Mesenchymal stem cell (in vitro differentiated cells and primary cell): ENCODE measurements around the gene PER2.

Experiments
- DNase-seq: peaks from one replicate; pipeline ENCODE4 v3.0.0-alpha.2; 2013
- H2AFZ ChIP-seq: one replicate; pipeline ENCODE4 v1.6.1; 2013; ENCODE audit warnings: low read depth, mild to moderate bottlenecking, control low read depth, inconsistent platforms, low read length, moderate library complexity
- H2AK5ac ChIP-seq: 2 replicates; pipeline ENCODE4 v1.6.1; 2013; ENCODE audit warnings: low read length, moderate library complexity, mild to moderate bottlenecking, inconsistent platforms; ENCODE audit not compliant: severe bottlenecking
- H2BK120ac ChIP-seq: one replicate; pipeline ENCODE4 v1.6.1; 2013; ENCODE audit warnings: low read depth, mild to moderate bottlenecking, inconsistent platforms, low read length, moderate library complexity
- H2BK12ac ChIP-seq, 2 experiments: one replicate each; pipeline ENCODE4 v1.6.1; 2013; ENCODE audit warnings: inconsistent platforms in 2 of 2, low read length in 2 of 2, mild to moderate bottlenecking in 2 of 2, moderate library complexity in 2 of 2, control low read depth in 1 of 2
- H2BK15ac ChIP-seq: one replicate; pipeline ENCODE4 v1.6.1; 2013; ENCODE audit warnings: mild to moderate bottlenecking, low read depth, inconsistent platforms; ENCODE audit not compliant: poor library complexity, severe bottlenecking
- H2BK5ac ChIP-seq: 2 replicates; pipeline ENCODE4 v1.6.1; 2013; ENCODE audit warnings: low read depth, mild to moderate bottlenecking, low read length, control low read depth, inconsistent platforms; ENCODE audit not compliant: poor library complexity, severe bottlenecking
- H3K14ac ChIP-seq, 2 experiments: one replicate each; pipeline ENCODE4 v1.6.1; 2013; ENCODE audit warnings: inconsistent platforms in 2 of 2, low read length in 2 of 2, control low read depth in 1 of 2, mild to moderate bottlenecking in 1 of 2, moderate library complexity in 1 of 2
- H3K18ac ChIP-seq, 2 experiments: one replicate each; pipeline ENCODE4 v1.6.1; 2013; ENCODE audit warnings: inconsistent platforms in 2 of 2, low read length in 2 of 2, control low read depth in 1 of 2, low read depth in 1 of 2, mild to moderate bottlenecking in 1 of 2
- H3K23ac ChIP-seq, 2 experiments: one replicate each; pipeline ENCODE4 v1.6.1; 2013; ENCODE audit warnings: inconsistent platforms in 2 of 2, low read length in 2 of 2, mild to moderate bottlenecking in 2 of 2, moderate library complexity in 2 of 2, control low read depth in 1 of 2
- H3K27ac ChIP-seq: 2 replicates; pipeline ENCODE4 v1.5.1; 2013; ENCODE audit warnings: mild to moderate bottlenecking, moderate library complexity, low read length, control low read depth, inconsistent platforms; ENCODE audit not compliant: poor library complexity, severe bottlenecking
- H3K27me3 ChIP-seq, 2 experiments: 2 replicates each; pipeline versions ENCODE4 v1.6.1 to v1.7.0; 2013; ENCODE audit warnings: low read length in 2 of 2, mild to moderate bottlenecking in 2 of 2, moderate library complexity in 2 of 2, control low read depth in 1 of 2, inconsistent platforms in 1 of 2; ENCODE audit not compliant: control insufficient read depth in 1 of 2, insufficient read depth in 1 of 2
- H3K36me3 ChIP-seq, 2 experiments: 2 replicates each; pipeline versions ENCODE4 v1.6.1 to v1.7.0; 2013; ENCODE audit warnings: low read length in 2 of 2, control low read depth in 1 of 2, inconsistent platforms in 1 of 2, low read depth in 1 of 2, mild to moderate bottlenecking in 1 of 2; ENCODE audit not compliant: insufficient read depth in 2 of 2, control insufficient read depth in 1 of 2
- H3K4ac ChIP-seq, 2 experiments: one replicate each; pipeline ENCODE4 v1.6.1; 2013; ENCODE audit warnings: inconsistent platforms in 2 of 2, low read length in 2 of 2, mild to moderate bottlenecking in 2 of 2, moderate library complexity in 2 of 2, control low read depth in 1 of 2, low read depth in 1 of 2
- H3K4me1 ChIP-seq: 2 replicates; pipeline ENCODE4 v1.6.1; 2013; ENCODE audit warnings: low read depth, low read length, control low read depth; ENCODE audit not compliant: control insufficient read depth, insufficient read depth
- H3K4me2 ChIP-seq: 2 replicates; pipeline ENCODE4 v1.6.1; 2013; ENCODE audit warnings: low read length, mild to moderate bottlenecking, inconsistent platforms; ENCODE audit not compliant: poor library complexity, severe bottlenecking
- H3K4me3 ChIP-seq, 2 experiments: 2 replicates each; pipeline versions ENCODE4 v1.5.1 to v1.7.0; 2013; ENCODE audit warnings: low read length in 2 of 2, mild to moderate bottlenecking in 2 of 2, control low read depth in 1 of 2, low read depth in 1 of 2; ENCODE audit not compliant: insufficient read depth in 1 of 2
- H3K79me1 ChIP-seq: replicated peaks from 2 replicates; pipeline ENCODE4 v1.6.1; 2013; ENCODE audit warnings: mild to moderate bottlenecking, control low read depth, low read length, inconsistent platforms; ENCODE audit not compliant: poor library complexity, severe bottlenecking
- H3K9ac ChIP-seq: 2 replicates; pipeline ENCODE4 v1.7.0; 2013; ENCODE audit warnings: mild to moderate bottlenecking, low read length, moderate library complexity
- H3K9me3 ChIP-seq: 2 replicates; pipeline ENCODE4 v1.7.0; 2013; ENCODE audit warnings: mild to moderate bottlenecking, low read length; ENCODE audit not compliant: control insufficient read depth
- H4K8ac ChIP-seq: one replicate; pipeline ENCODE4 v1.6.1; 2013; ENCODE audit warnings: inconsistent platforms, mild to moderate bottlenecking, low read length, moderate library complexity
- H4K91ac ChIP-seq: one replicate; pipeline ENCODE4 v1.6.1; 2013; ENCODE audit warnings: mild to moderate bottlenecking, low read length, inconsistent platforms
- WGBS: methylation state at CpG from one replicate; pipeline ENCODE4 v1.1.7; 2013; ENCODE audit warnings: mixed read lengths; 5-methylcytosine and 5-hydroxymethylcytosine counted together

PER2 gene

GRCh38 chr2:238290091-238290509, 1.7 kb upstream of the PER2 start:
- Histone ChIP-seq H3K9me3 (no peaks in the 10 kb centered on the region), H4K8ac (no peak overlapping the region), H3K9ac (no peak overlapping the region), H2BK5ac (no peak overlapping the region), H3K36me3 (no peaks in the 10 kb centered on the region), H2AK5ac (no peak overlapping the region), H3K27ac (no peak overlapping the region), H2AFZ (no peak overlapping the region), H2BK12ac (no peak overlapping the region), H3K4me1 (peaks cover 34% of the 10 kb centered on the region), H3K4ac (no peak overlapping the region), H3K18ac (no peak overlapping the region), H2BK15ac (no peak overlapping the region), H4K91ac (no peak overlapping the region), H3K4me3 (no peak overlapping the region), H3K27me3 (peaks cover 13 to 18% of the 10 kb centered on the region in 2 experiments), H3K79me1 (peaks cover 7% of the 10 kb centered on the region), H3K23ac (no peak overlapping the region), H3K4me2 (no peak overlapping the region), H2BK120ac (no peak overlapping the region), H3K14ac (no peak overlapping the region)
- 42% methylated on average over 8 of the region's 8 CpGs for WGBS
- peak; percentile 33 for DNase-seq

DNA sequence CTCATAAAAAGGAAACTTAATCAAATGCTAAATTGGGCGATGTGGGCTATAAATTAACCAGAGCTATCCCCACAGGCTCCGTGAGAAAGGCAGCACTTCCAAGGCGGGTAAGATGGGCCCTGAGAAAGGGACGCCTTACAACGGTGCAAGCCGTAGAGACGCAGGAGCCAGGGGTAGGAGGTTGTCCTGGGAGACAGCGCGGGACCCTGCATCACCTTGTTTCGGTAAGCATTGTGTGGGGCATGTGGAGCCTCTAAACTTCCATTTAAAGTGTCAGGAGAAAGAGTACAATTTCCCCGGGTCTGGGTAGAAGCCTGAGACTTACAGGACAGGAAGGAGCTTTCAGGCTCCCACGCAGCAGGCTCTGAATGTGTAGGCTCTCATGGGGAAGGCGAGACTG, 1.2 kb upstream of the PER2 start:
- Histone ChIP-seq H3K9me3 (no peaks in the 10 kb centered on the region), H4K8ac (peak overlapping the region; percentile 36)

DNA sequence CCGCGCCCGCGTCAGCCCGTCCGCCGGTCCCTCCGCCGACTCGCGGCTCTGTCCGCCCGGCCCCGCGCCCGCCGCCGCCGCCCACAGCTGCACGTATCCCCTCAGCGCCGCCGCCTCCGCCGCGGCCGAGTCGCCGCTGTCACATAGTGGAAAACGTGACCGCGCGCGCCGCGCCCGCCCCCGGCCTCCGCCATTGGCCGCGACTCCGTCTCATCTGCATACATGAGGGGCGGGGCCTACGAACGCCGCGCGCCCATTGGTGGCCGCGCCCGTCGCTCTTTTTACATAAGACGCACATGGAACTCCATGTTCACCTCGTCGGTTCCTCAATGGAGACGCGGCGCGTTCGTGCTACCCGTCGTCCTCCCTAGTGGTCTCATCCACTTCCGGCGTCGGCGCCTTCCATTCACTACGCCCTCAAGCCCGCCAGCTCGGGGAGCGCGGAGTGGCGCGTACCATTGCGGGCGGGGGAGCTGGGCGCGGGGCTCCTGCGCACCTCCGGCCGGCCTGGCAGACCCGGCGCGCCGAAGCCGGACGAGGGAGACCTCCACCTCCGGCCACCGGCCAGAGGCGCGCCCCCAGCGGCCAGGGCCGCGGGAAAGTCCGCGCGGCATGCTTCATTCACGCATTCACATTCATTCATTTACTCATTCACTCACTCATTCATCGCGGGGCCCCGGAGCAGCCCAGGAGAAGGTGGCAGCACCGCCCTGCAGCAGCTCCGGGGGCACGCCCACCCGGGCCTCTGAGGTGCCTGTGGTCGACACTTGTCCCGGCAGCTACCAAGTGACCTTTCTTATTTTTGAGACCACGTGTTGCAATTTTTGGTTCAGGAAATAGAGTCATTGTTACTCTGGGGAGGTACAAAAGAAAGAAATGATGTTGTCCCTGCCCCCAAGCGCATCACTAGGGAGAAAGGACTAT, 502 bp upstream of the PER2 start:
- under 1% methylated on average over 100 of the region's 108 CpGs for WGBS
- Histone ChIP-seq H3K4me1 (peaks cover 39% of the 10 kb centered on the region), H3K14ac (no peak overlapping the region), H3K4me3 (peak overlapping the region; percentile 85 to 95), H3K23ac (no peak overlapping the region), H3K9me3 (no peaks in the 10 kb centered on the region), H3K4ac (no peak overlapping the region), H3K27me3 (peaks cover 3 to 6% of the 10 kb centered on the region in 2 experiments), H2AFZ (peak overlapping the region; percentile 95), H3K9ac (peak overlapping the region; percentile 99), H2AK5ac (no peak overlapping the region), H2BK15ac (peak overlapping the region; percentile 83), H3K36me3 (no peaks in the 10 kb centered on the region), H3K79me1 (peaks cover 10% of the 10 kb centered on the region), H2BK5ac (no peak overlapping the region), H2BK120ac (no peak overlapping the region), H4K91ac (no peak overlapping the region), H3K27ac (no peak overlapping the region), H3K4me2 (peak overlapping the region; percentile 96), H3K18ac (peak overlapping the region; percentile 56 to 72), H2BK12ac (no peak overlapping the region), H4K8ac (peak overlapping the region; percentile 24)
- DNase-seq: peak; percentile 99

More for the DNA sequence above, 1.2 kb upstream of the PER2 start:
- no peak overlapping the region for H3K18ac ChIP-seq
- no peak overlapping the region for H2BK15ac ChIP-seq
- H3K27ac ChIP-seq: no peak overlapping the region
- DNase-seq: no peak
- no peak overlapping the region for H2AK5ac ChIP-seq
- no peak overlapping the region for H2BK120ac ChIP-seq
- H4K91ac ChIP-seq: no peak overlapping the region
- peak overlapping the region; percentile 96 for H3K4me2 ChIP-seq
- H3K36me3 ChIP-seq: no peaks in the 10 kb centered on the region
- 41% methylated on average over 13 of the region's 13 CpGs for WGBS
- peaks cover 9 to 13% of the 10 kb centered on the region in 2 experiments for H3K27me3 ChIP-seq
- no peak overlapping the region for H2BK12ac ChIP-seq
- H3K14ac ChIP-seq: no peak overlapping the region
- peaks cover 9% of the 10 kb centered on the region for H3K79me1 ChIP-seq
- H3K4ac ChIP-seq: no peak overlapping the region
- H3K4me3 ChIP-seq: peak overlapping the region in 1 of 2 experiments; percentile 95
- no peak overlapping the region for H2AFZ ChIP-seq
- H3K9ac ChIP-seq: peak overlapping the region; percentile 99
- H2BK5ac ChIP-seq: no peak overlapping the region
- H3K23ac ChIP-seq: no peak overlapping the region
- peaks cover 39% of the 10 kb centered on the region for H3K4me1 ChIP-seq

GRCh38 chr2:238286987-238287736, 1.2 kb downstream of the PER2 start:
- no peak overlapping the region for H3K14ac ChIP-seq
- no peak for DNase-seq

More at GRCh38 chr2:238286987-238287736, 1.2 kb downstream of the PER2 start:
- H3K27me3 ChIP-seq: peaks cover 0 to 4% of the 10 kb centered on the region in 2 experiments
- no peak overlapping the region for H2AK5ac ChIP-seq
- no peaks in the 10 kb centered on the region for H3K9me3 ChIP-seq
- H3K36me3 ChIP-seq: peaks cover 0 to 3% of the 10 kb centered on the region in 2 experiments
- no peak overlapping the region for H3K18ac ChIP-seq
- no peak overlapping the region for H2BK5ac ChIP-seq
- no peak overlapping the region for H4K8ac ChIP-seq
- H3K4me2 ChIP-seq: peak overlapping the region; percentile 89
- peak overlapping the region in 1 of 2 experiments; percentile 95 for H3K4me3 ChIP-seq
- peak overlapping the region in 1 of 2 experiments; percentile 46 for H2BK12ac ChIP-seq
- H3K27ac ChIP-seq: peak overlapping the region; percentile 83
- peaks cover 52% of the 10 kb centered on the region for H3K4me1 ChIP-seq
- H4K91ac ChIP-seq: peak overlapping the region; percentile 64
- peak overlapping the region; percentile 35 for H2BK120ac ChIP-seq
- H3K4ac ChIP-seq: no peak overlapping the region
- H3K79me1 ChIP-seq: peaks cover 26% of the 10 kb centered on the region
- peak overlapping the region; percentile 99 for H3K9ac ChIP-seq
- 75% methylated on average over 10 of the region's 11 CpGs for WGBS
- peak overlapping the region in 1 of 2 experiments; percentile 18 for H3K23ac ChIP-seq
- peak overlapping the region; percentile 90 for H2BK15ac ChIP-seq
- no peak overlapping the region for H2AFZ ChIP-seq
